Right renal pelvis (tissue), 4 donors: Measurements from ENCODE around the gene SMAD9. TPM values are rescaled to one million over a fixed set of nuclear protein-coding genes. Genes with fewer than 3 reads are reported as not detected.

ENCODE experiments used
- DNase-seq, 4 donors: peaks; one replicate each; pipeline ENCODE4 v3.0.0-alpha.2; 2013; ENCODE audit warnings: low read depth in 4 of 4, low spot score in 3 of 4, missing footprints in 1 of 4
- polyA plus RNA-seq, 4 donors: library from polyadenylated mRNA; unstranded; fragments of 120-200 nt; gene quantifications; one replicate each; pipeline ENCODE4 v1.2.1, GENCODE V29; 2013; ENCODE audit not compliant: insufficient read length in 4 of 4

Gene SMAD9
- polyA plus RNA-seq, 4 donors: 27.2 to 33.8 (median 31.3) TPM

DNA sequence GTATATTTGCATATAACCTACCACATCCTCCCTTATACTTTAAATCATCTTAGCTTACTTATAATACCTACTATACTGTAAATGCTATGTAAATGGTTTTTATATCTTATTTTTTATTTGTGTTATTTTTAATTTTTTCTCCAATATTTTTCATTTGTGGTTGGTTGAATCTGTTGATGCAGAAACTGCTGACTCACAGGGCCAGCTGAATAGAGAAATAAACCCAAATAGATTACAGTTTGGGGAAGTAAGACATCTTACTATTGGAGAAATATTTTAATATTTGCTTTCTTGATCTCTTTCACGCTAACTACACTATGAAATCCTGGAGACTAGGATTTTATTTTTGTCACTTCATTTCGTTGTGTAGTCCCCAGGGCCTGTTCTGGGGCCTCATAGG lies 7.1 kb downstream of the SMAD9 start:
- DNase-seq: no peak

DNA sequence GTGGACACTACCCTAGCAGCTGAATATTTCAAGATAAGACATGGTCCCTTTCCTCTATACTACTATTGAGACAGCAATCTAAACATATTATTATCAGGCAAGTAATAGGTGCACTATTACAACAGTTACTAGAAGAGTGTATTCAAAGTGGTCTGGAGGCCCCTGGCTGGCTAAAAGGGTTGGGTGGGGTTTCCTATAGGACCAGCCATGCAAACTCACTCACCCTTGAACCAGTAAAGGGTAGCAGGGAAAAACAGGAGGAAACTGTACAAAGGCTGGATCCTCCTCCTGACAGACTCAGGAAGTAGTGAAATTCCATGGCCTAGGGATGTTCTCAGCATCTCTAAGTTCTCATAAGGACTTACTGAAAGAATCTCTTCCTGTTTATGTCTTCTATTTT lies 7.7 kb downstream of the SMAD9 start:
- no peak for DNase-seq

DNA sequence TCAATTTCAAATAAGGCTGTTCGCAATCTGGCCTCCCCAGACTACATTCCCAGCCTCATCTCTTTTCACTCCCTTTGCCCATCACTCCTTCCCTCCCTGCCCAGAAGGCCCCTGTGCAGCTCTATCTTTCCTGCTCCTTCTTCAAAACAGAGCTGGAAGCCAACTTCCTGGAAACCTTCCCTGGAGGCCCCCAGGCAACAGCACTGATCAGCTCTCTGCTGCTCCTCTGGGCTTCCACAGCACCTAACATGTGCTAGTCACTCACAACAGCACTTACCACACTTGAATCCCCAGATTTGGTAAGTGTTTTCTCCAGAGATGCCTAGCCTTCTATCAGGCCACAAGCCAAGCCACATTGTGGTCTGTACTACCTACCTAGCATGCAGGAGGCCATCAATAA lies 9.5 kb downstream of the SMAD9 start:
- DNase-seq: no peak

DNA sequence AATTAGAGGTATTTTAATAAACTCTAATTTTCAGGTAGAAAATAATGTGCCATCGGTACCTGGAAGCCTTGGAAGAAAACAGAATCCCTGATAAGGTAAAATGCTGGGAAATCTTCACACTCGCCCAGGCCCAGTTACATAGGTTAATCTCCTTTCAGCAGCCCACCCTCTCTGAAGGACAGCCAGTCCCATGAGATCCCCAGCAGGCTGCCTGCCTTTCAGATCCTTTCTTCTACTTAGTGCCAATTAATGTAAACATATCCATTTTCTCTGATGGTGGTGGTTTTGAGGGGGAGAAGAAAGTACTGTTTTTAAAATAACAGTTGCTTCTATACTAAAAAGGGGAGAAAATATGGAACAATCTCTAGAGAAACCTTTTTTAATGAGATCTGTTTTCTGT lies 12.2 kb downstream of the SMAD9 start:
- DNase-seq: no peak

DNA sequence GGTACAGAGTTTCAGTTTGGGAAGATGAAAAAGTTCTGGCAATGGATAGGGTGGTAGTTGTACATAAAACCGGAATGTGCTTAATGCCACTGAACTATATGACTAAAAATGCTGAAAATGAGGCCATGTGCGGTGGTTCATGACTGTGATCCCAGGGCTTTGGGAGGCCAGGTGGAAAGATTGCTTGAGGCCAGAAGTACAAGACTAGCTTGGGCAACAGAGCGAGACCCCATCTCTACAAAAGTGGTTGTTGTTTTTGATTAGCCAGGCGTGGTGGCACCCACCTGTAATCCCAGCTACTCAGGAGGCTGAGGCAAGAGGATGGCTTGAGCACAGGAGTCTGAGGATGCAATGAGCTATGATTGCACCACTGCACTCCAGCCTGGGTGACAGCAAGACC lies 12.8 kb downstream of the SMAD9 start:
- no peak for DNase-seq

DNA sequence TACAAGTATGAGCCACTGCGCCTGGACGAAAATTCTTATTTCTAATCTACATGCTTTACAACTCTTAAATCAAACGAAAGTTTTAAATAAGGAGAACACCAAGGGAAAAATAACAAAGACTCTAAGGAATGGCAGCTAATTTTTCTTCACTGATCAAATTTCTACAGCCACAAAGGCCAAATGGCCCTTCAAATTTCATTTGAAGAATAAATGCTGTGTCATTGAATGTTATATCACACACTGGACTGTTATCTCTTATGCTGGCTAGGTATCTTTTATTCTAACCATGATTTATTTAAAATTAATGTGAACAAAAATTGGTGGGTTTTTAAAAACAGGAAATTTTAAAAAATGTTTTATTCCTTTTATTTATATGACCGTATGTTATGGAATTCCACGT lies 14.1 kb downstream of the SMAD9 start:
- no peak for DNase-seq

DNA sequence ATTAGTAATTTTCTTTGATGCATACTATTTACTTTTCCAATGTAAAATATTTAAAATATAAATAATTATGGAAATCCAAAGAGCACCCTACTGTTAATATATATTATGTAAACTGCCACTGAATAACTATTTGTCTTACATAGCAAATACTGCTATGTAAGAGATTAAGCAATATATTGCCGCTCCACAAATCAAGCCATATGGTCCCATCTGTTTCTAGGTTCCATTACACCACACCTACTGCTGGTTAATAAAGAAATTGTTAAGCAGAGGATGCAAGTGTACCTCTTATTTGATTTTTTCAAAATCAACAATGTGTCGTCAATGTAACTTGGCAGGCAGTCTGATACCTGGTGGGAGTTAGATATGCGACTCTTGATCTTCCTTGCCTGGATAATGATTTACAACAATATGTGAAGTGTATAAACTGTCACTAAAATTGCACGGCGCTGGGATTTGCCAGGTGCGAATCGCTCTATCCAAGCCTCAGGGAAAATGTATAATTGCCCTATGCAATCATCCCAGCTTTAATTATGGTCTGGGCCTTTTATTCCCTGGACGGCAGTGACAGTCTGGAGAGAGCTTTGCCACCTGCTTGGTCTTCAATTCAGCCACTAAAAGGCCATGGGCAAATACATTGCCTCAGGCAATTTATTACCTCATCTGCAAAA lies 16.0 kb downstream of the SMAD9 start:
- no peak for DNase-seq

DNA sequence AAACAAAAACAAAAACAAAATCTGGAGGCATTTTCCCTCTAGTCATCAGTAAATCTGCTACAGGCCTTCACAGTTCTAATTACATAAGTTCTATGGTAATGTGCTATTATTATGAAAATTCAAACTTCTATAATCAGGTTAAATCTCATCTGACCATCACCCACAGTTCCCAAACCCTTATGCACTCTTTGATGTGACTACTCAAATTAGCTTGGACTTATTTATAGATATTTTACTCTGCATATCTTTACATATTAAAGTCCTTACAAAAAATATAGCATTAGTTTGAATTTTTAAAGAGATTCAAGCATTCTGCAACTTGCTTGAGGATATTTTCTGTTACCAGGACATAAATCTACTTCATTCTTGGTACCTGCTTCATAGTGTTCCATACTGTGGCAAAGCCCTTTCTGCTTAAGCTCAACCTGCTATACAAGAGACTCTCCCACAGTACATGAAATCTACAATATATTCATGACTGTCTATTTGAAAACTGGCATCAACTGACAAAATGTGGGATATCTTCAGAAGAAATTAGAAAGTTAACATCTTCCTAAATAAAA lies 22.9 kb downstream of the SMAD9 start:
- no peak for DNase-seq

DNA sequence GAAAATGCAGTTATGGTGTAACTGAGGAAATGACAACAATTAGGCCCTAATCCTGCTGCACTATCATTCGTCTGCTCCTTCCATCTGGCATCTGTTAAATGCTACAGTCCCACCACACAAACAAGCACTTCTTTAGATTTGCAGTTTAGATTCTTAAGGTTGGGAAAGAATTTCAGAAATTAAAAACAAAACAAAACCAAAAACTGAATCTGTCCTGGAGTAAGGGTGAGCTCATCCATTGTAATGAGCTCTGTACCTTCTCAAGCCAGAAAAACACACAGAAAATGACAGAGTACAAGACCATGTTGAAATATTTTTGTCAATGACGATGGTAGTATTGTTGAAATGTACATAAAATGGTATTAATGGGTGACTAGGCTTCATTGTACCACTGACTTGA lies 28.3 kb downstream of the SMAD9 start:
- no peak for DNase-seq

DNA sequence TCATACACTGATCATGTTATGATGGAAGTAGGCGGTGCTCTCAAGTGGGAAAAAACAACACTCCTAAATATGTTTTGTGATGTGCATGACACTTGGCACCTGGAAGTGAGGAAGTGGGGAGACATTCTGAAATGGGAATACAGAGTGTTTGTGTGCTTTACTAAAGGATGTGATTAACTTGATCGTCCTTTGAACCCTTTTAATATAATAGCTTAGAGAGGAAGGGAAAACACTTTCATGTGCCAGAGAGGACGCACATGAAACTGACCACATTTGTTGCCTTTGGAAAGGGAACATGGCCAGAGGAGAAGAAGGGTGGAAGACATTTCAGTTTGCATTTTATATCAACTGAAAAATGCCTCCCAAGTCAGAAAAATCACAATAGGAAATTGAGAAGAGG lies 31.4 kb downstream of the SMAD9 start:
- DNase-seq: no peak

DNA sequence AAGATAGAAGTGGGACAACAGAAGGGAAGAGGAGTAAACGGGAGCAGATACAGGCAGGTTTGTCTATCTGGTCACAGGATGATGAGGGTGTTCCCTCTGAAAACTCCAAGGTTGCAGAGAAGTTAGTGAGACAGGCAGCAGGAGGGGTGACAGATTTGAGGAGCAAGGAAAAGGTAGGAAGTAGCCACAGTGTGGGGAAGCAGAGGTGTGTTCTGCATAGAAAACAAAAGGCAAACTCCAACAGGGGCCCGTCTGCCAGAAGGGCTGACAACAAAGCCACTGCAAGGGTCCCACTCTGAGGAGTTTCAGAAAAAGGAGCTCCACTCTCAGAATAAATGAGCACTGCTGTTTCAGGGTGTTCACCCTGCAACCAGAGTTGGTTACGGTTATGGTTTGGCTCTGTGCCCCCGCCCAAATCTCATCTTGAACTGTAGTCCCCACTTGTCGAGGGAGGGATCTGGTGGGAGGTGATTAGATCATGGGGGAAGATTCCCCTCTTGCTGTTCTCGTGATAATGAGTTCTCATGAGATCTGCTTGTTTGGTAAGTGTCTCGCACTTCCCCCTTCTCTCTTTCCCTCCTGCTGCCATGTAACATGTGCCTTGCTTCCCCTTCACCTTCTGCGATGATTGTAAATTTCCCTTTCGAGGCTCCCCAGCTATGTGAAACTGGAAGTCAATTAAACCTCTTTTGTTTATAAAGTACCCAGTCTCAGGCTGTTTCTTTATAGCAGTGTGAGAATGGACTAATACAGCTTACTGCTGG lies 32.1 kb downstream of the SMAD9 start:
- no peak for DNase-seq

DNA sequence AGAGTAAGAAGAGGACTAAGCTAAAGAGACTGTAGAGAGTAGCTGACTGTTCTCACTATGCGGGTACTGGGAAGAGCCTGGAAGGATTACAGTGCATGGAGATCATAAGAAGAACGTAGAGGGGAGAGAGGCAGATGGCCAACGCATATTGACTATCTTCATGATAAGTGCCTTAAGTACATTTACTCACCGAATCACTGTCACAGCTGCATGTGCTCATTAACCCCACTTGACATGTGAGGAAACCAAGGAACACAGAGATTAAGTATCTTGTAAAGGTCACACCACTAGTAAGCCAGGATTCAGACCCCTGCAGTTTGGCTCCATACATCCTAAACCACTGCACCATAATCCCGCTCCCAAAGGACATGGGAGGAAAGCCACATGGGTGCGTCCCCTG lies 34.1 kb downstream of the SMAD9 start:
- no peak for DNase-seq

DNA sequence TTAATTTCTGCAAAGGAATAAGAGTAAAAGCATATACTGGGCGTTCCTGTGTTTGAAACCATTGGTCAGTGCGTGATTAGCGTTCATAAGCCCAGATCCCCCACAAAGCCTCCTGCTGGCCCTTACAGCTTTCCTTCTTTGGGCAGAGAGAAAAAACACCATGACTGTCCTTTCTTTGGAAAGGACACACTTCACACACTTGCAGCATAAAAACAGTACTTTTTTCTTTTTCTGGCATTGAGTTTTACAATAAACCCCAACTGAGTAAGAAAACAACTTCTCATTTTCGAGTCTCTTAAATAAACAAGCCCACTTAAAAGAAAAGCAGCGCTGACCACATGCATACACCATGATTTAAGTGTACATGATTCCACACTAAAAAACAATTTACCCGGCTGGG lies 35.8 kb downstream of the SMAD9 start:
- DNase-seq: no peak

DNA sequence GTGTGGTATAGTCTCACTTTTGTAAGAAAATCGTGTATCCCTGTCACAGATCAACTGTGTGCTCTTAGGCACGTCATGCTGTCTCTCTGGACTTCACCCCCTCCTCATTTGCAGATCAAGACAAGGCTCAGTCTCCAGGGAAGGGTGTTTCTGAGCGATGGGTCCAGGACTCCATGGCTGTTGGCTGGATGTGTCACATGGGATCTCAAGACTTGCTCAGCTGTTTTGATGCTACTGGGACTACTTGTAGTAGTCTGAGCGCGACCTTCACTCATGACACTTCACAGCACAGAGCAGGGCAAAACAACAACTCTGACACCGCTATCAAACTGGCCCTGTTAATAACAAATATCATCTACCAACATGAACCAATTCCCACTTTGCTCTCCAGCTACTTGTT lies 36.2 kb downstream of the SMAD9 start:
- no peak for DNase-seq

DNA sequence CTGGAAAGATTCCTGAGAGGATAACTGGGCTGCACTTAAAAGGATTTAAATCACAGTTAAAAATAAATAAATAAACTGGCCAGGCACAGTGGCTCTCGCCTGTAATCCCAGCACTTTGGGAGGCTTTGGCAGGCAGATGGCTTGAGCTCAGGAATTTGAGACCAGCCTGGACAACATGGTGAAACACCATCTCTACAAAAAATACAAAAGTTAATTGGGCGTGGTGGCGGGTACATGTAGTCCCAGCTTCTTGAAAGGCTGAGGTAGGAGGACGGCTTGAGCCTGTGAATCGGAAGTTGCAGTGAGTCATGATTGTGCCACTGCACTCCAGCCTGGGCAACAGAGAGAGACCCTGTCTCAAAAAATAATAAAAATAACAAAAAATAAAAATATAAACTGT lies 36.6 kb downstream of the SMAD9 start:
- DNase-seq: peak in 1 of 4 donors; percentile 10

DNA sequence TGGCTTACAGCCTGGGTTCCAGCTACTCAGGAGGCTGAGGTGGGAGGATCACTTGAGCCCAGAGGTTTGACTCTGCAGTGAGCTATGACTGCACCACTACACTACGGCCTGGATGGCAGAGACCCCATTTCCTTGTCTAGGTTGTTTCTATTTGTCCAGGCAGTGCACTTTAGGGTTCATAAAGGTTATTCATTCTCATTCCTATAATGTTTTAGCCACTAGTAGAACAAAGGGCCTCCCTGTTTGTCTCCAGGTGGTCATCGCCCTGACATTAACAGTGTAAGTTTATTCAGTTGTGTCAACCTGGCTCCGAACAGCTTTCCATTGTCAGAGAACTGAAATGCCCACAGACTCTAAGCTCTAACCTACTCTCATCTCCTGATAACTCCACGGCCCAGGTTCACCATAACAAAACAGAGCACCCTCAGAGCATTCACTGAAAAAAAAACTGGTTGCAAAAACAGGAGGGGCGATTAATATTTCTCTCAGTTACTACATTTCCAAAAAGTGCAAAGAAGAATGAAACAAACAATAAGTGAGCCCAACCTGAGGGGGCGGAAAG lies 37.1 kb downstream of the SMAD9 start:
- no peak for DNase-seq

DNA sequence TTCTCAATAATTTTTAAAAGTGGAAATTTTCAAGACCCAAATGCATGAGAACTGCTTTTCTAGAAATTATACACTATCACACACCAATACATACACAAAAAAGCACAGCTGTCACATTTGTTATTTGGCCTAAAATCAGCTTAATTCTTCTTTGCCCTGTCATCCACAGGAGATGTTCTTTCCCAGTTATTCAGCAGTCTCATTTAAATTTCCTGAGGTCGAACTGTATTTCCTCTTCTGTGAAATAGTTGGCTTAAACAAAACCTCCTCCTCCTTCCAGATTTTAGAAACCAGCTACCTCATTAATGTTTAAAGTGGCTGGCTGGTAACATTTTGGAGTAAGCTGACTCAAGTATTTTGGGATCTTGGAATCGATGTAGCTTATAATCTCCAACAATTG lies 39.1 kb downstream of the SMAD9 start:
- DNase-seq: no peak

DNA sequence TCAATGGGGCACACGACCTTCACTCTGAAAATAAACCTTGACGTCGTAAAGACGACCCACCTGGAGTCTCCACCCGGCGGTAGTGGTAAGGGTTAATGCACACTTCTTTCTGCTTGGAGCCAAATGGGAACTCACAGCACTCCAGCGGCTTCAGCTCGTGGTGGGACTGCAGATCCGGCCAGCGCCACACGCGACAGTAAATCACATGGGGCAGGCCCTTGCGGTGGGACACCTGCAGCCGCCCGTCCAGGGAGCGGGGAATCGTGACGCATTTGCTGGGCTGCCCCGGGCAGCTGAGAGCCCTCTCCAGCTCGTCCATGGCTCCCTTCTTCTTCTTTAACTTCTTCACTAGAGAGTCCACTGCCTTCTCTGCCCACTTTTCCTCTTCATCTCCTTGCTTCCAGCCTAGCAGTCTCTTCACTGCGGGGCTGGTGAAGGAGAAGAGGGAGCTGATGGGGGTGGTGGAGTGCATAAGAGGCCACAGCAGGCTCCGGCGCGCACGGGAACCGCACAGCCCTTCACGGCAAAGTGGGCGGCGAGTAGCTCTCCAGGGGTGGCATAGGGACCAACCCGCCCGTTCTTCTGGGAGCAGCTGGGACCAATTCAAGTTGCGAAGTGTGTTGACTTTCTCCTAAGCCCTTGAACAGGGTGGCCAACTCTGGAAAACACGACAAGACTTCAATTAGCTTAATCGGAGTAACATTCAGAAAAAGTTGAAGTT lies 40.7 kb downstream of the SMAD9 start:
- DNase-seq: no peak

DNA sequence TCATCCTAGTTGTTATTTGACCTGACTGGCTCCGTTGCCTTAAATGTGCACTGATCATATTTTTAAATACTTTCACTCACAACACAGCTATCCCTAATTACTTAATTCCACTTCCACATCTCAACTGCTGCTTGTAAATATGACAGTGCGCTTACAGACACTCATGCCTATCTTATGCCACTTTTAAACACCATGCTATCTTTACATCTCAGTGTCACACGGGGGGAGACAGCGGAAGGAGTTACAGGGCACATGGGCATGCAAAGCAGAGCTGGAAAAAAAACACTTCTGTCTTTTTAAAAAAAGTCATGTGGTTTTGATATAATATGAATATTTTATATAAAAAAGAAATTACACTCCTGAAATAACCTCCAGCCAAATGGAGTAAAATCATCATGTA lies 44.1 kb downstream of the SMAD9 start:
- DNase-seq: no peak

DNA sequence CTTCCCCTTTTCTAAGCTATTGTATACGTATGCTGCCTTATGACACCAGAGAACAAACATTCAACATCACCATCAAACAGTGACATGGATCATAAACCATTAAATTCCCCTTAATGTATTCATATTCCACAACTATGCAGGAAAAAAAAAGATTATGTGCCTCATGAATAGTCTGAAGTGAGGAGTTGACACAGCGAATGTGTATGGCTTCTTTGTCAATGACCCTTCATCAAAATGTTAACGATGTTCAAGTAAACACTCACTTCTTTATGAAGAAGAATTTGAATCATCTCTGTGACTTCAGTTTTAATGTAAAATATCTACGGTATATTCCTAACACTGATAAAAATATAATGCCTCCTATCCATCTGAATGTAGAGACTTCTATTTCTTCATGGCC lies 44.6 kb downstream of the SMAD9 start:
- DNase-seq: no peak

DNA sequence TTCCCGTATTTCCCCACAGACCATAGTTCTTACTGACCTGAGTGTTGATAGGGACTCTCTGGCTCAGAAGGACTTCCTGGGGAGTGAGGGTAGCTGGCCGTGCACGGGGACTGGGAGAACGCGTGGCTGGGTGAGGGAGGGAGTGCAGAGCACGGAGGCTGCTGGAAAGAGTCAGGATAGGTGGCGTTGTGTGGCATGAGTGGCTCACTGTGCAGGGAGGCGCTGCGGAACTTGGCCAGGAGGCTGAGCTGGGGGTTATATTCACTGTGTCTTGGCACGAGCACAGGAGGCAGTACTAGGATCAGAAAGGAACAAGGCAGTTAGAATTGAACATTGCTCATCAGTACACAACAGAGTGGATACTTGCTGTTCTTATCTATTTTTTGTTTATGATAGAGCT lies 47.4 kb downstream of the SMAD9 start:
- no peak for DNase-seq
